Tibial nerve (tissue), 4 donors: ENCODE results near the gene DERL3. TPM values are rescaled to one million over a fixed set of nuclear protein-coding genes. Genes with fewer than 3 reads are reported as not detected.

Experiments
- DNase-seq, 2 donors: peaks; one replicate each; pipeline ENCODE4 v3.0.0-alpha.2; 2019; ENCODE audit warnings: low spot score in 2 of 2
- H3K27ac ChIP-seq, 4 donors: fragments of 200-600 bp; sonication (generic) in 3 of 4; one replicate each; pipeline ENCODE4 v1.5.1; 2017 to 2019; ENCODE audit warnings: mild to moderate bottlenecking in 1 of 4
- H3K27me3 ChIP-seq, 2 donors: fragments of 200-600 bp; sonication (generic) in 1 of 2; one replicate each; pipeline versions ENCODE4 v1.5.1 to v1.6.0; 2017 to 2019
- H3K36me3 ChIP-seq, 3 donors: fragments of 200-600 bp; sonication (generic); one replicate each; pipeline ENCODE4 v1.5.1; 2018 to 2019
- H3K4me1 ChIP-seq, 4 donors: fragments of 200-600 bp; sonication (generic) in 3 of 4; one replicate each; pipeline ENCODE4 v1.5.1; 2017 to 2019
- H3K4me3 ChIP-seq, 4 donors: fragments of 200-600 bp; sonication (generic) in 3 of 4; one replicate each; pipeline ENCODE4 v1.5.1; 2017 to 2019; ENCODE audit warnings: mild to moderate bottlenecking in 1 of 4, moderate library complexity in 1 of 4
- H3K9me3 ChIP-seq, 4 donors: fragments of 200-600 bp; sonication (generic) in 3 of 4; one replicate each; pipeline ENCODE4 v1.5.1; 2017 to 2019
- EP300 ChIP-seq, 2 donors: sonication (generic); formaldehyde crosslinking; IDR thresholded peaks; one replicate each; pipeline ENCODE4 v1.6.1; 2017; ENCODE audit warnings: antibody characterized with exemption in 2 of 2, mild to moderate bottlenecking in 1 of 2
- POLR2A ChIP-seq, 2 donors: fragments of 450-650 bp; IDR thresholded peaks; one replicate each; pipeline ENCODE4 v1.6.1; 2017; ENCODE audit warnings: antibody characterized with exemption in 2 of 2, mild to moderate bottlenecking in 2 of 2, moderate library complexity in 2 of 2
- WGBS, 2 donors: methylation state at CpG; one replicate each; pipeline ENCODE4 v1.1.5; 2018; 5-methylcytosine and 5-hydroxymethylcytosine counted together
- total RNA-seq, 4 donors: library from RNA; depleted of rRNA; stranded (reverse); fragments of >200 nt; gene quantifications; one replicate each; pipeline ENCODE4 v1.1.0, GENCODE V29; 2016
- TF ChIP-seq, protein P1 (sequence below), 5 experiments: fragments of 200-600 bp in 3 of 5; fragments of 450-650 bp in 2 of 5; sonication (generic) in 3 of 5; IDR thresholded peaks; one replicate each; pipeline ENCODE4 v1.5.1; 2016 to 2019; ENCODE audit warnings: antibody characterized with exemption in 5 of 5, mild to moderate bottlenecking in 3 of 5, moderate library complexity in 2 of 5

The DERL3 gene
- total RNA-seq, 4 donors from 2014 or later, result 0.60 to 2.3 TPM; not detected in 2

DNA sequence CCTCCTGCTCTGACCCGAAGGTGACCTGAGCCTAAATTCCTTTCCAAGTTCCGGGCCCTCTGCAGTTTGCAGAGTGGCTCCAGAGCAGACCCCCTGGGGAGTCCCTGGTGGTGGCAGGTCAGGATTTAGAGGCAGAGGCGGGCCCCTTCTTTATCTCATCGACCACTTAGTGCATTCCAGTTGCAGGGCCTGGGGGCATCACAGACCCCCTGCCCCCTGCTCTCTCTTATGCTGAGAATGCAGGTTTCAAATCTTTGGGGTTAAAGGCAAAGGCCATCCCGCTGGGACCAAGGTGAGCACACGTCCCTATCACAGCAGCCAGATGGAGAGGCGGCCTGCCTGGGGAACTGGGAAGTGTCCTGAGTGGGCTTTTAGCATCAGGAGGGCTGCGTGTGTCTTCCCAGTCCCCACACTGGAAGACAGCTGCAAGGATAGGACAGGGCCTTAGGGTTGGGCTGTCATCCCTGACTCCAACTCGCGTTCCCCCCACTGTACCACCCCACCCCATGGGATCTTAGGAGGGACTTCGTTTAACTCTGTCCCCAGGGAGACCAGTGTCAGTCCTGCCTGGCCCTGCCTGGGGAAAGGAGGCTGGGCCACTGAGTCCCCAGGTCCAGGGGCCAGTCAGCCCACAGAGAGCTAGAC is 11.3 kb downstream of the DERL3 start:
- WGBS, 2 donors, result 74 to 86% methylated on average over 11 of the region's 11 CpGs
- no peak overlapping the region for H3K4me3 ChIP-seq
- peaks cover 0 to 21% (median 0%) of the 10 kb centered on the region in 4 donors for H3K4me1 ChIP-seq
- TF ChIP-seq, protein P1, sequence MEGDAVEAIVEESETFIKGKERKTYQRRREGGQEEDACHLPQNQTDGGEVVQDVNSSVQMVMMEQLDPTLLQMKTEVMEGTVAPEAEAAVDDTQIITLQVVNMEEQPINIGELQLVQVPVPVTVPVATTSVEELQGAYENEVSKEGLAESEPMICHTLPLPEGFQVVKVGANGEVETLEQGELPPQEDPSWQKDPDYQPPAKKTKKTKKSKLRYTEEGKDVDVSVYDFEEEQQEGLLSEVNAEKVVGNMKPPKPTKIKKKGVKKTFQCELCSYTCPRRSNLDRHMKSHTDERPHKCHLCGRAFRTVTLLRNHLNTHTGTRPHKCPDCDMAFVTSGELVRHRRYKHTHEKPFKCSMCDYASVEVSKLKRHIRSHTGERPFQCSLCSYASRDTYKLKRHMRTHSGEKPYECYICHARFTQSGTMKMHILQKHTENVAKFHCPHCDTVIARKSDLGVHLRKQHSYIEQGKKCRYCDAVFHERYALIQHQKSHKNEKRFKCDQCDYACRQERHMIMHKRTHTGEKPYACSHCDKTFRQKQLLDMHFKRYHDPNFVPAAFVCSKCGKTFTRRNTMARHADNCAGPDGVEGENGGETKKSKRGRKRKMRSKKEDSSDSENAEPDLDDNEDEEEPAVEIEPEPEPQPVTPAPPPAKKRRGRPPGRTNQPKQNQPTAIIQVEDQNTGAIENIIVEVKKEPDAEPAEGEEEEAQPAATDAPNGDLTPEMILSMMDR (IDR thresholded peaks at IDR 0.05), result no peak
- no peak for TF ChIP-seq EP300 (IDR thresholded peaks at IDR 0.05)
- no peak for TF ChIP-seq POLR2A (IDR thresholded peaks at IDR 0.05)
- peaks cover 0 to 95% (median 18%) of the 10 kb centered on the region in 3 donors for H3K36me3 ChIP-seq
- no peak for DNase-seq
- peaks cover 0 to 4% (median 0%) of the 10 kb centered on the region in 4 donors for H3K9me3 ChIP-seq
- H3K27ac ChIP-seq, result no peak overlapping the region
- H3K27me3 ChIP-seq, result no peaks in the 10 kb centered on the region

DNA sequence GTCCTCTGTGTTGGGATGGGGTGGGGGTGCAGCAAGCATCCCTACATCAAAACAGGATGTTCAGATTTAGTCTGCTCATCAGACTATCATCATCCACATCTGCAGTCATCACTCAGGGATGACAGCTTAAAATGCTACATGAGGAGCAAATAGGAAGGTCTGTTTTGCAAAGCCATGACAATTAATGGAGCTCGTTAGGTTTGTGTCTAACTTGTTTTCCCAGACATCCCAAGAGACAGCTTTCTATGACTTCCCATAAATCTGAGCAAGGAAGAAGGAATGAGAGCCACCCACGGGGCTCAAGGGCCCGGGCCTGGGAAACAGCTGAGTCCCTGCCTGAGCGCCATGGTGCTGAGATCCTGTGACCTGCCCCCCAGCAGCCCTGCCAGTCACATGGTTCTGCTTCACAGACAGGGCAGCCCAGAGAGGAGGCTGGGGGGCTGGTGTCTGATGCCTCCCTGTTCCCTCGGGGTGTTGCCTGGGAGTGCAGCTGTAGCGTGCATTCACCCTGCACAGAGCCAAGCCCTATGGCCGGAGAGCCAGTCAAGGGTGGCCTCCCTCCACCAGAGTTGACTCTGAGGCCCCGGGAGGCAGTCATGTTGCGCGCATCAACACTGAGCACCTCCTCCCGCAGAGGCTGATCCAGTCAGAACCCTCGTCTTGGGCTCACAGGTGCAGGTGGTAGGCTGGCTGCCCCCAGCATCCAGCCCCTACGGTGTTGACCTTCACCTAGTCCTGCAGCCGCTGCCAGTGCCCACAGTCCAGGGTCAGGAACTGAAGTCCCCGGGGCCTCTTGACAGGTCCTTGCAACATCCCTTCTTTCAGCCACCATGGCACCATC is 12.1 kb downstream of the DERL3 start:
- Histone ChIP-seq H3K27ac (peak overlapping the region in 1 of 4 donors; percentile 3), H3K4me1 (peaks cover 0 to 14% (median 0%) of the 10 kb centered on the region in 4 donors), H3K9me3 (peaks cover 0 to 4% (median 0%) of the 10 kb centered on the region in 4 donors), H3K36me3 (peaks cover 0 to 95% (median 14%) of the 10 kb centered on the region in 3 donors), H3K27me3 (no peaks in the 10 kb centered on the region), H3K4me3 (no peak overlapping the region)
- TF ChIP-seq EP300 (IDR thresholded peaks at IDR 0.05), result no peak
- no peak for TF ChIP-seq POLR2A (IDR thresholded peaks at IDR 0.05)
- TF ChIP-seq, protein P1 (IDR thresholded peaks at IDR 0.05), result no peak
- DNase-seq, result no peak
- 75 to 76% methylated on average over 13 to 15 of the region's 15 CpGs for WGBS, 2 donors

DNA sequence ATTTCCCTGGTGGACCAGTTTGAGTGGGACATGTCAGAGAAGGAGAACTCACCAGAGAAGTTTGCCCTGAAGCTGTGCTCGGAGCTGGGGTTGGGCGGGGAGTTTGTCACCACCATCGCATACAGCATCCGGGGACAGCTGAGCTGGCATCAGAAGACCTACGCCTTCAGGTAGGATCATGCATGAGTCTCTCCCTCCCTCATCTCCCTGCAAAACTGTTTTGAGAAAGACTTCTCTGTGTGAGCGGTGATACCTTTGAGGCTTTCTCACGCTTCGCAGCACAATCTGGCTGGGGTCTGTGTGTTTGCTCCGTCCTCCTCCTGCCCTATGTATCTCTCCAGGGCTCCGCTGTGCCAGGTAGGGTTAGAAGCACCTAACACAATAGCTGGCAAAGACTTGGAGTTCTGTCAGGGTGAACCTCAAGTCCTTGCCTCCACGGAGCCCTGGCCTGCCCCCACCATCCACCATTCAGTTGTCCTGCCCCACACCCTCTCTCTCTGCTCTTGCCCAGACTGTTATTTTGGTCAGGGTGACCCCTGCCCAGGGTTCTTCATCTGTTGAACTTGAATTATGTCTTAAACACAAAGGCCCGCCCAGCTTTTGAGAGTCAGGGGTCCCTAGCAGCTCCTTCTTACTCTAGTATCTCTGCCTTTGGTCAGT is 13.4 kb downstream of the DERL3 start:
- peaks cover 0 to 97% (median 12%) of the 10 kb centered on the region in 3 donors for H3K36me3 ChIP-seq
- no peak overlapping the region for H3K4me3 ChIP-seq
- H3K4me1 ChIP-seq, result peaks cover 0 to 13% (median 0%) of the 10 kb centered on the region in 4 donors
- TF ChIP-seq POLR2A (IDR thresholded peaks at IDR 0.05), result no peak
- TF ChIP-seq, protein P1 (IDR thresholded peaks at IDR 0.05), result no peak
- TF ChIP-seq EP300 (IDR thresholded peaks at IDR 0.05), result no peak
- DNase-seq, result no peak
- peaks cover 0 to 4% (median 0%) of the 10 kb centered on the region in 4 donors for H3K9me3 ChIP-seq
- H3K27me3 ChIP-seq, result no peaks in the 10 kb centered on the region
- 96 to 99% methylated on average over 12 of the region's 12 CpGs for WGBS, 2 donors
- no peak overlapping the region for H3K27ac ChIP-seq

DNA sequence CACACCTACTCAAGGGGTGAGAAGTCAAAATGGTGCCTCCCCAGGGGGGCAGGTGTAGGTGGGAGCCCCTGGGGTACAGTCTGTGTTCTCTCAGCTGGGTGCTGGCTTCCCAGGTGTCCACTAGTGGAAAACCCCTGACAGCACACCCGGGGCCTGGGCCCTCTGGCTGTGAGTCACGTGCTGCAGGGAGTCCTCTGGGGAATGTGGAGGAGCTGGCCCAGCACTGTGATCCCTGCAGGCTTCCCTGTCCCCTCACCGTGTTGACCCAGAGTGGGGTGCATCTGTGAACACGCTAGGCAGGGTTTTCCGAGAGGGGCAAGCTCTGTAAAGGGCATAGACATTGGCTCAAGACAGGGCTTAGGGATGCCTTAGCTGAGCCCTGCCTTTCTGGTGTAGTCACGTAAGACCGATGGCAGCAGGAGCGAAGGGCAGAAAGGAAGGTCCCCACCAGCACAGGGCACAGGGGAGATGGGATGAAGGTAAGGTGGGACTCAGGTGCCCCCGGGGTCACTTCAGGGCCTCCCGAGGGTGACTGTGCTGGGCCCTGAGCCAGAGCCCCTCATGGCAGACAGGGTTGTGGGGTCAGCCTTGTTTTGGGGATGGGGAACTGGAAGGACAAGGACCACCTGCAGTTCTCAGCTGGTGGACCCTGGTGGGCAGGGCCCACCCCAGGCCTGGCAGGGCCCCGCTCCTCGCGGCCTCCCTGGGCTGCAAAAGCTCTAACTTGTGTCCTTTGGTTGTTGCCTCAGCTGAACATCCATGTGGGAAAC is 14.1 kb downstream of the DERL3 start:
- TF ChIP-seq EP300 (IDR thresholded peaks at IDR 0.05), result no peak
- no peak for TF ChIP-seq POLR2A (IDR thresholded peaks at IDR 0.05)
- TF ChIP-seq, protein P1 (IDR thresholded peaks at IDR 0.05), result no peak
- 90 to 93% methylated on average over 9 to 10 of the region's 13 CpGs for WGBS, 2 donors
- Histone ChIP-seq H3K9me3 (peaks cover 0 to 4% (median 0%) of the 10 kb centered on the region in 4 donors), H3K4me3 (no peak overlapping the region), H3K4me1 (peaks cover 0 to 13% (median 0%) of the 10 kb centered on the region in 4 donors), H3K27me3 (no peaks in the 10 kb centered on the region), H3K36me3 (peaks cover 0 to 99% (median 12%) of the 10 kb centered on the region in 3 donors), H3K27ac (no peak overlapping the region)
- no peak for DNase-seq
